ENCODE data around the gene PLCL1.

Gene PLCL1

DNA sequence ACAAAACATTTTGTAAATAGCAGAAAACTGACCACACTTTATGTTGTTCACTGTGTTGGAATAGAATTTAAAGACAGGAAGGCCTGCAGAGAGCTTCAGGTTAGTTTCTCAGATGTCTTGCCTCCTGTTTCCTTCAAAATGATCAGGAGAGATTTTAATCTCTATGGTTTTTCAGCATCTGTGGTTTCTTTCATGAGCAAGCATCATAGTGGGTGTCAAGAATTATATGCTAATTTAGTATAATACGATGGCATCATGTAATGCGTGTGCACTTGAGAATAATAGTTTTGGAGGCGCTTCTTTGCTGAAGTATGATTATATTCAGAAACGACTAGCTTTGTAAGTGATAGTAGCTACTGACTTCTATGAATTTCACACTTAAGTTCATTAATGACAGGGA, 149.9 kb downstream of the PLCL1 start:
- no peak for DNase-seq (ENCODE audit: low read depth)
- TF ChIP-seq CTCF (IDR thresholded peaks at IDR 0.05; ENCODE audit: low read depth, low read length) (no peak), MYC (IDR thresholded peaks at IDR 0.05; ENCODE audit: low read depth, low read length) (no peak), POLR2A (IDR thresholded peaks at IDR 0.05; ENCODE audit: extremely low read depth, insufficient read length) (no peak), MAX (IDR thresholded peaks at IDR 0.05; ENCODE audit: low read depth, low read length) (no peak)
- H3K4me3 ChIP-seq (ENCODE audit: low read depth, low read length), result no peak overlapping the region

DNA sequence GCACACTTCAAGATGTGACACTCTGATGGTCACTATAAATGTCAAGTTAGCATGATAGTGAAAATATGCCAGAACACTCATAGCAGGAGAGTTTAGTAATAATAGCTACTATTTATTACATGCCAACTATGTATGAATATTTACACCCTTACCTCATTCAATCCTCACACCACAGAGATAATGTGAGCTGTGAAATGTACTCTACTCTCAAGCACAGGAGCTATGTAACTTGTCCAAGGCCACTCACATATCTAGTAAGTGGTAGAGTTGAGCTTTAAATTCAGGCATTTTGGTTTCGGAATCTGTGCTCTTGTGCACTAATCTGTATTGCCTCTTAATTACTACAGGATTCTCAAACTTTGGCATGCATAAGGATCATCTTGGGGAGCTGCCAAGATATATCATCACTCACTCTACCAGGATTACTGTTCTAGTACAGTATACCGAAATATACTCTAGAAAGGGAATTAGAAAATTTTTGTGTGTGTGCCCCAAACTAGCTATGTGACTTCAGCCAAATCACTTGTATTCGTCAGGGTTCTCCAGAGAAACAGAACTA, 154.3 kb downstream of the PLCL1 start:
- DNase-seq (ENCODE audit: low read depth), result no peak
- TF ChIP-seq POLR2A (IDR thresholded peaks at IDR 0.05; ENCODE audit: extremely low read depth, insufficient read length), result no peak
- no peak for TF ChIP-seq MAX (IDR thresholded peaks at IDR 0.05; ENCODE audit: low read depth, low read length)
- no peak overlapping the region for H3K4me3 ChIP-seq (ENCODE audit: low read depth, low read length)

GRCh38 chr2:197959383-197959782, 155.0 kb downstream of the PLCL1 start:
- DNase-seq (ENCODE audit: low read depth), result no peak
- TF ChIP-seq POLR2A (IDR thresholded peaks at IDR 0.05; ENCODE audit: extremely low read depth, insufficient read length) (no peak), MAX (IDR thresholded peaks at IDR 0.05; ENCODE audit: low read depth, low read length) (no peak), CTCF (IDR thresholded peaks at IDR 0.05; ENCODE audit: low read depth, low read length) (no peak), MYC (IDR thresholded peaks at IDR 0.05; ENCODE audit: low read depth, low read length) (no peak)
- no peak overlapping the region for H3K4me3 ChIP-seq (ENCODE audit: low read depth, low read length)

GRCh38 chr2:197960786-197961185, 156.4 kb downstream of the PLCL1 start:
- TF ChIP-seq CTCF (IDR thresholded peaks at IDR 0.05; ENCODE audit: low read depth, low read length) (no peak), MAX (IDR thresholded peaks at IDR 0.05; ENCODE audit: low read depth, low read length) (no peak), MYC (IDR thresholded peaks at IDR 0.05; ENCODE audit: low read depth, low read length) (no peak), POLR2A (IDR thresholded peaks at IDR 0.05; ENCODE audit: extremely low read depth, insufficient read length) (no peak)
- H3K4me3 ChIP-seq (ENCODE audit: low read depth, low read length), result no peak overlapping the region
- no peak for DNase-seq (ENCODE audit: low read depth)

DNA sequence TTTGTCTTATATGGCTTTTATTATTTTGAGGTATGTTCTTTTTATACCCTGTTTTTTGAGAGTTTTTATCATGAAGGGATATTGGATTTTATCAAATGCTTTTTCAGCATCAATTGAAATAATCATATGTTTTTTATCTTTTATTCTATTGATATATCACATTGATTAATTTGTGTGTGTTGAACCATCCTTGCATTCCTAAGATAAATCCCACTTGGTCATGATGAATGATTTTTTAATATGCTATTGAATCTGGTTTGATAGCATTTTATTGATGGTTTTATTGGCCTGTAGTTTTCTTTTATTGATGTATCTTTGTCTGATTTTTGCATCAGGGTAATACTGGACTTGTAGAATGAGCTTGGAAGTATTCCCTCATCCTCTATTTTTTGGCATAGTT, 160.3 kb downstream of the PLCL1 start:
- no peak overlapping the region for H3K4me3 ChIP-seq (ENCODE audit: low read depth, low read length)
- no peak for DNase-seq (ENCODE audit: low read depth)
- TF ChIP-seq MAX (IDR thresholded peaks at IDR 0.05; ENCODE audit: low read depth, low read length), result no peak
- no peak for TF ChIP-seq MYC (IDR thresholded peaks at IDR 0.05; ENCODE audit: low read depth, low read length)
- no peak for TF ChIP-seq CTCF (IDR thresholded peaks at IDR 0.05; ENCODE audit: low read depth, low read length)
- no peak for TF ChIP-seq POLR2A (IDR thresholded peaks at IDR 0.05; ENCODE audit: extremely low read depth, insufficient read length)

- no peak for TF ChIP-seq MAX (IDR thresholded peaks at IDR 0.05; ENCODE audit: low read depth, low read length)
- no peak for TF ChIP-seq MYC (IDR thresholded peaks at IDR 0.05; ENCODE audit: low read depth, low read length)
- TF ChIP-seq CTCF (IDR thresholded peaks at IDR 0.05; ENCODE audit: low read depth, low read length), result no peak
- TF ChIP-seq POLR2A (IDR thresholded peaks at IDR 0.05; ENCODE audit: extremely low read depth, insufficient read length), result no peak
- no peak overlapping the region for H3K4me3 ChIP-seq (ENCODE audit: low read depth, low read length)
- no peak for DNase-seq (ENCODE audit: low read depth)
Observed at GRCh38 chr2:197965756-197966155, 161.4 kb downstream of the PLCL1 start.
